GM10248 (cell line): ENCODE data around the gene MCTP1.

Experiments used
- CTCF ChIA-PET: fragments of 300-600 bp; sonication (Branson Sonifier 250); formaldehyde crosslinking; extraction: SDS; loops from one replicate; lab custom pipeline; 2021; ENCODE audit warnings: antibody characterized with exemption; lab: Yijun Ruan, JAX
- POLR2A ChIA-PET: fragments of 350-650 bp; sonication (Branson Sonifier 250); formaldehyde crosslinking; extraction: SDS; loops from one replicate; lab custom pipeline; 2020; ENCODE audit warnings: antibody characterized with exemption; lab: Yijun Ruan, JAX
- DNase-seq: peaks from one replicate; pipeline ENCODE4 v3.0.0; 2012; ENCODE audit errors: extremely low spot score
- CTCF ChIP-seq: IDR thresholded peaks from 2 replicates; pipeline ENCODE4 v1.5.1; 2012; ENCODE audit warnings: mild to moderate bottlenecking, low read depth; ENCODE audit errors: extremely low read depth, missing control alignments, control extremely low read depth

Gene MCTP1

DNA sequence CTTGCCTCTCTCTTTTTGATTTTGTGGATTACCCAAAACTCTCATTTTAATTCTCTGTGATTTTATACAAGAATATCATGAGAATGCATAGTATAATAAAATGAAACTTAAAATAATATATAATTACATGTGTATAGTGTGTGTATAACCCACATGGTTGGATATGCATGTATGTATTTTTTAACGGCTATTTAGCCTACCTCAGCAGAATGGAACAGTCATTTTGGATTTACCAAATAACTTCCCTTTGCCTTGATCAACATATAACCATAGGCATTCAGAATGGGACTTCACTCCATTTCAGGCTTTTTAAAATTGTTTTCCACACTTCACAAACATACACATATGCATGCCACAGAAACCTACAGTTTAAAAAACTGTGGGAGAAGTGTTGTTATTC is 505.2 kb downstream of the MCTP1 start:
- CTCF ChIA-PET = interaction anchor here (0.7 to 1.0 kb wide), 2 partner anchors 8 to 24 kb away, joined by 3 read pairs; no protein-coding TSS in a partner anchor
- POLR2A ChIA-PET = no interaction called here
- no peak for DNase-seq
- no peak for TF ChIP-seq CTCF

DNA sequence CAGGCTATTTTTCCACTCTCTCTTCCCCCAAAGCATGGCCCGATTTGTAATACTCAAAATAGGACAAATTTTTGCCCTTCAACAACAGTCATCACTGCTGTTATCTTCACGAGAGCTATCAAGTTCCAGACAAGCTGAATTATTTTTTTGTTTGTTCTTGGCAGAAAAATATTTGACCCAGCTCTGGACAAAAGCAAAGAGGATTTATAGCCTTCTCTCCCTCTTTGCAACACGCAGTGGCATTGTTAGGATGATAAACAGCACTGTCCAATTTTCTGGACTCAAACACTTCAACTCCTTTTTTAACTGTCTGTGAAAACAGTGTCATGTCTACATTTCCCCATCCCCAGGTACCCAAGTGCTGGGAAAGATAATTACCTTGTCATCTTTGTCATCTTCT is 506.2 kb downstream of the MCTP1 start:
- CTCF ChIA-PET = no interaction called here
- POLR2A ChIA-PET = no interaction called here

DNA sequence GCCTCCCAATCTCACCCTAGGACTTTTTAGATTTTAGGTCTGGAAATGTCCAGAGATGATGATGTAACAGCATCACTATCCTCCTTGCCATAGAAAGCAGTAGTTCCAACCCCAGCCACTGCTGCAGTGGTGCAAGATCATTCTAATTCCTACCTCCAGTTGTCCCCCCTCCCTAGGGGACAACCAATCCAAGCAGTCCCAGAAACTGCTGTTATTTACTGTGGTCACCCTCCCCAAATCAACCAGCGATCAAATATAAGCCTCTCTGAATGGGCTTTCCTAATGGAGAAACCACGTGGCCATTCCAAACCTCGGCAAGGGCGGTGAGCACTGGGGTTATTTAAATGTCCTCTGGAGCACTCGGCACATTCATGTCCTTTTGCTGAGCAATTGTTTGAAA is 506.6 kb downstream of the MCTP1 start:
- ChIA-PET CTCF (interaction anchor here (1.2 kb wide), 1 partner anchor 15 kb away, joined by 3 read pairs; no protein-coding TSS in a partner anchor), POLR2A (no interaction called here)
- no peak for TF ChIP-seq CTCF
- no peak for DNase-seq

More for the DNA sequence above, 506.2 kb downstream of the MCTP1 start:
- DNase-seq = no peak
- TF ChIP-seq CTCF = no peak

GRCh38 chr5:94777056-94777880 is 507.6 kb downstream of the MCTP1 start:
- no peak for DNase-seq
- CTCF ChIA-PET = interaction anchor here (0.7 to 2.1 kb wide), 5 partner anchors 10 to 1001 kb away, joined by 3 to 7 read pairs (median 3); no protein-coding TSS in a partner anchor
- POLR2A ChIA-PET = no interaction called here
- no peak for TF ChIP-seq CTCF

- DNase-seq = no peak
- POLR2A ChIA-PET = no interaction called here
- CTCF ChIA-PET = interaction anchor here (1.4 to 2.1 kb wide), 4 partner anchors 9 to 38 kb away, joined by 3 to 7 read pairs (median 4); no protein-coding TSS in a partner anchor
- no peak for TF ChIP-seq CTCF
These were observed 508.7 kb downstream of the MCTP1 start for GRCh38 chr5:94776167-94776566.

DNA sequence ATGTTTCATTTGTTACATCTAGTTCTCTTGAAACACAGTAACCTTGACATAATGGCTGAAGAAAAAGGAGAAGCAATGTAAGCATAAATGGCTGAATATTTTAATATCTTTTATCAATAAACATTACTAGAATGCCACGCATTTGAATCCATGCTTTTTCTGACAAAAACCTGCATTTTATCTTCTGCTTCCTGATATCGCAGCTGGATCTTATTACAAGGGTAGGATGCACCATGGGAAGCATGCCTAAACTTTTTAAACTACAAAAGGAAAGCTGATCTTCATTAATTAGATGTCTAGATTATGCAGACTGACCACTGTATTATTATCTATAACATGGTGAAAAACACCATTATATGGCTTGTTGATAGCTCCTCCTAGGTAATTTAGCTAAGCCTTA is 509.8 kb downstream of the MCTP1 start:
- CTCF ChIA-PET = interaction anchor here (1.6 to 1.8 kb wide), 2 partner anchors 8 to 18 kb away, joined by 3 to 5 read pairs; no protein-coding TSS in a partner anchor
- TF ChIP-seq CTCF = no peak
- no peak for DNase-seq
- POLR2A ChIA-PET = no interaction called here
